ENCODE measurements around the gene DOK6.

DOK6 gene

DNA sequence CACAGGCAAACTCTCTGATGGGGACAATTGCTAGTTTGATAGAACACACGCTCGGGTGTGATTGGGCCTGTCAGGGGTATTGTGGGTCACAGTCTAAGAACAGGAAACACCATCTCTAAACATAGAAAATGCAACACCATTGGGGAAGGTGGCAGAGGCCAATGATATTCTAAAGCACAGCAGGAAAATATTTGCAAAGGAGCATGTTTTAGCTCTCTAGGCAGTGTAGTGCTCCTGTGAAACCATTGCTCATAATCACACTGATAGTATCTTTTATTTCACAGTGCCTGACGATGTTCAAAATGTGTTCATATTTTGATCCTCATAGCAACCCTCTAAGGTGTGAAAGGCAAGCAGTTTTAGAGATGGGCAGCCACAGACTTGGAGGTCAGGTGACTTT is 322.7 kb downstream of the DOK6 start:
- no peak for TF ChIP-seq POLR2AphosphoS5 (IDR thresholded peaks at IDR 0.05; ENCODE audit: low read depth, low read length)
- no peak for TF ChIP-seq FOXP2 (optimal IDR thresholded peaks at IDR 0.05; ENCODE audit: borderline replicate concordance, extremely low read depth, extremely low read length, insufficient read depth)
- no peak for TF ChIP-seq SIN3A (IDR thresholded peaks at IDR 0.05; ENCODE audit: borderline replicate concordance, insufficient read depth, low read length)
- no peak for TF ChIP-seq REST (IDR thresholded peaks at IDR 0.05; ENCODE audit: insufficient read depth in 1 of 2, low read depth in 2 of 2, low read length in 2 of 2)
- no peak for TF ChIP-seq TAF1 (IDR thresholded peaks at IDR 0.05; ENCODE audit: borderline replicate concordance, insufficient read depth, low read length)

GRCh38 chr18:69725009-69725408 is 324.3 kb downstream of the DOK6 start:
- TF ChIP-seq REST (IDR thresholded peaks at IDR 0.05; ENCODE audit: insufficient read depth in 1 of 2, low read depth in 2 of 2, low read length in 2 of 2) (no peak), FOXP2 (optimal IDR thresholded peaks at IDR 0.05; ENCODE audit: borderline replicate concordance, extremely low read depth, extremely low read length, insufficient read depth) (no peak), TAF1 (IDR thresholded peaks at IDR 0.05; ENCODE audit: borderline replicate concordance, insufficient read depth, low read length) (no peak), POLR2AphosphoS5 (IDR thresholded peaks at IDR 0.05; ENCODE audit: low read depth, low read length) (no peak), SIN3A (IDR thresholded peaks at IDR 0.05; ENCODE audit: borderline replicate concordance, insufficient read depth, low read length) (no peak)

DNA sequence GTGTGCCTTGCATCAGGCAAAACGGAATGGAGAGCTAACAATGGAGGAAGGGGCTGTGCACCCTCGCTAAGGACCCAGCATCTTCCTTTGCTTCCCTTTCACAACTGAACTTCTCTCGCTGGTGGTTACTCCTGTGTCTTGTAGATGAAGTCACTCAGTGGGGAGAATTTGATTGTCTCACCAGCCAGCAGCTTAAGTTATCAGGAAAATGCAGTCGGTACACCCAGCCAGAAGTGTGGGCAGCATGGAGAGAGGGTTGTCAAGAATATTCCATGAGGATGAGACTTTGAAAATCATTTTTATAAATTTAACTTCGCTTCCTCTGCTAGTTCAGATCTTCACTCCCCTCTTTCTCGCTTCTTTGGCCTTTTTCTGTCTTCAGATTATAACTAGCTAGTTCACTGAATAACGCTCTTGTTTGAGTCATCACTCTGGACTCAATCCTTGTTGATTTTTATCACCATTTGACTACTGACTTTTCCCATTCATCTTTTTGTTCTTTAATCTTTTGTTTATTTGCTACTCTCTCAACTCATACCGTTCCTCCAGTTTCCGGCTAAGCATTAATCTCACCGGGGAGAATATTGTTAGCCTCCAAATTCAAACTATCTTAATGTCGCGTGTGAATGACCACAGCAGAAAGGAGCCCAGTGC is 325.3 kb downstream of the DOK6 start:
- TF ChIP-seq TAF1 (IDR thresholded peaks at IDR 0.05; ENCODE audit: borderline replicate concordance, insufficient read depth, low read length) (no peak), SIN3A (IDR thresholded peaks at IDR 0.05; ENCODE audit: borderline replicate concordance, insufficient read depth, low read length) (no peak)

- TF ChIP-seq SIN3A (IDR thresholded peaks at IDR 0.05; ENCODE audit: borderline replicate concordance, insufficient read depth, low read length) = no peak
Observed at GRCh38 chr18:69727912-69728572, 327.4 kb downstream of the DOK6 start.

DNA sequence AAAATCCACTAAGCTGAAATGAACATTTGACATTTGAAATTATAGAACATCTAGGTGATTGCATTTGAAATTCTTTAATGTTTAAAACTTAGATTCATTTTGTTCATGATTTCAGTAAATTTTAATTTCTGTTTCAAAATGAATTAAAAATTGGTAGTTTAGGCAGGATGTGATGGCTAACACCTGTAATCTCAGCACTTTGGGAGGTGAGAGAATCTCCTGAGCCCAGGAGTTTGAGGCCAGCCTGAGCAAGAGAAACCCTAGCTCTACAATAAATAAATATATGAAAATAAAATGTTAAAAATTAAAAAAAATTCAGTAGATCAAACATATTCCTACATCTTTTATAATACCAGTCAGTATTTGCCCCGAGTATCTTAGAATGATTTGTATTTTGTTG is 330.0 kb downstream of the DOK6 start:
- TF ChIP-seq SIN3A (IDR thresholded peaks at IDR 0.05; ENCODE audit: borderline replicate concordance, insufficient read depth, low read length) (no peak), FOXP2 (optimal IDR thresholded peaks at IDR 0.05; ENCODE audit: borderline replicate concordance, extremely low read depth, extremely low read length, insufficient read depth) (no peak), POLR2AphosphoS5 (IDR thresholded peaks at IDR 0.05; ENCODE audit: low read depth, low read length) (no peak), REST (IDR thresholded peaks at IDR 0.05; ENCODE audit: insufficient read depth in 1 of 2, low read depth in 2 of 2, low read length in 2 of 2) (no peak), TAF1 (IDR thresholded peaks at IDR 0.05; ENCODE audit: borderline replicate concordance, insufficient read depth, low read length) (no peak)

DNA sequence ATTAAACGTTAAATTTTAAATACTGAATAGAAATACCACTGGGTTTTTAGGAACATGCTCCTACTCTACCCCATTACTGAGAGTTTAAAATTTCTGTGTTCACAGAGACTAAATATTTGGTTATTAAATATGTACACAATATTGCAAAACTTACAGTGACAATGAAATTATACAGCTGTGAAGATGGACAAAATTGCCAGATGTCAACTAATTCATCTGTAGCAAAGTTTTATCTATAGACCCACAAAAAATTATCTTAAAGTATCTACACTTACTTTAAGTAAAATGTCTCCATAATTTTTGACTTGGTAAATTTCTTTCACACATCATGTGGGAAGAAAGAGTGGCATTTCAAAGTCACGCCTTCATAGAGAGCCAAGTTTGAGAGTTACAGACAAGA is 333.8 kb downstream of the DOK6 start:
- no peak for TF ChIP-seq SIN3A (IDR thresholded peaks at IDR 0.05; ENCODE audit: borderline replicate concordance, insufficient read depth, low read length)
- no peak for TF ChIP-seq REST (IDR thresholded peaks at IDR 0.05; ENCODE audit: insufficient read depth in 1 of 2, low read depth in 2 of 2, low read length in 2 of 2)
- TF ChIP-seq FOXP2 (optimal IDR thresholded peaks at IDR 0.05; ENCODE audit: borderline replicate concordance, extremely low read depth, extremely low read length, insufficient read depth) = no peak
- no peak for TF ChIP-seq POLR2AphosphoS5 (IDR thresholded peaks at IDR 0.05; ENCODE audit: low read depth, low read length)
- no peak for TF ChIP-seq TAF1 (IDR thresholded peaks at IDR 0.05; ENCODE audit: borderline replicate concordance, insufficient read depth, low read length)

Measured in PFSK-1 (cell line).